H9 (cell line): ENCODE measurements around the gene KRTAP1-1. TPM values are rescaled to one million over a fixed set of nuclear protein-coding genes. Genes with fewer than 3 reads are reported as not detected.

Source experiments
- DNase-seq: peaks from one replicate; pipeline ENCODE4 v3.0.0-alpha.2; 2017
- H2AFZ ChIP-seq: one replicate; pipeline ENCODE4 v1.6.1; 2013; ENCODE audit warnings: mild to moderate bottlenecking, low read length, control low read depth, moderate library complexity
- H2AK5ac ChIP-seq: 2 replicates; pipeline ENCODE4 v1.6.1; 2013; ENCODE audit warnings: low read length, control low read depth, mixed read lengths; ENCODE audit not compliant: insufficient read length
- H2BK120ac ChIP-seq: one replicate; pipeline ENCODE4 v1.6.1; 2013; ENCODE audit warnings: low read depth, mild to moderate bottlenecking, low read length, control low read depth, inconsistent platforms; ENCODE audit not compliant: poor library complexity, severe bottlenecking
- H2BK12ac ChIP-seq: 2 replicates; pipeline ENCODE4 v1.6.1; 2013; ENCODE audit warnings: low read length, control low read depth, mixed read lengths, low read depth; ENCODE audit not compliant: insufficient read length
- H2BK15ac ChIP-seq: 2 replicates; pipeline ENCODE4 v1.6.1; 2013; ENCODE audit warnings: low read depth, low read length, control low read depth
- H2BK20ac ChIP-seq: one replicate; pipeline ENCODE4 v1.6.1; 2013; ENCODE audit warnings: low read depth, mild to moderate bottlenecking, low read length, control low read depth, inconsistent platforms; ENCODE audit not compliant: poor library complexity, severe bottlenecking
- H2BK5ac ChIP-seq: 2 replicates; pipeline ENCODE4 v1.6.1; 2013; ENCODE audit warnings: low read length, control low read depth, mixed read lengths; ENCODE audit not compliant: insufficient read length
- H3K14ac ChIP-seq: 2 replicates; pipeline ENCODE4 v1.6.1; 2013; ENCODE audit warnings: low read length, control low read depth; ENCODE audit not compliant: insufficient read depth
- H3K18ac ChIP-seq: 2 replicates; pipeline ENCODE4 v1.6.1; 2013; ENCODE audit warnings: low read depth, mild to moderate bottlenecking, mixed read lengths, low read length, control low read depth; ENCODE audit not compliant: insufficient read length
- H3K23ac ChIP-seq: 2 replicates; pipeline ENCODE4 v1.6.1; 2013; ENCODE audit warnings: low read length, control low read depth, mixed read lengths, low read depth; ENCODE audit not compliant: insufficient read length
- H3K23me2 ChIP-seq: 2 replicates; pipeline ENCODE4 v1.6.1; 2013; ENCODE audit warnings: low read depth, mild to moderate bottlenecking, mixed read lengths, low read length, control low read depth; ENCODE audit not compliant: insufficient read length, poor library complexity, severe bottlenecking
- H3K27ac ChIP-seq: 2 replicates; pipeline ENCODE4 v1.5.1; 2013; ENCODE audit warnings: low read length, control low read depth, mixed read lengths, low read depth; ENCODE audit not compliant: insufficient read length
- H3K27me3 ChIP-seq: 2 replicates; pipeline ENCODE4 v1.6.1; 2013; ENCODE audit warnings: low read length, control low read depth, inconsistent platforms; ENCODE audit not compliant: insufficient read depth
- H3K4ac ChIP-seq: 2 replicates; pipeline ENCODE4 v1.6.1; 2013; ENCODE audit warnings: low read depth, mild to moderate bottlenecking, control low read depth, inconsistent platforms, low read length, moderate library complexity
- H3K4me1 ChIP-seq: 2 replicates; pipeline ENCODE4 v1.6.1; 2013; ENCODE audit warnings: low read length, control low read depth, inconsistent platforms; ENCODE audit not compliant: insufficient read depth
- H3K4me2 ChIP-seq: 2 replicates; pipeline ENCODE4 v1.6.1; 2013; ENCODE audit warnings: low read length, control low read depth, mixed read lengths; ENCODE audit not compliant: insufficient read length, insufficient read depth
- H3K56ac ChIP-seq: 2 replicates; pipeline ENCODE4 v1.6.1; 2013; ENCODE audit warnings: low read depth, mild to moderate bottlenecking, mixed read lengths, low read length, control low read depth; ENCODE audit not compliant: insufficient read length
- H3K79me1 ChIP-seq: 2 replicates; pipeline ENCODE4 v1.6.1; 2013; ENCODE audit warnings: low read depth, mild to moderate bottlenecking, moderate library complexity, low read length, control low read depth, inconsistent platforms; ENCODE audit not compliant: insufficient read depth, poor library complexity, severe bottlenecking
- H3K79me2 ChIP-seq: 2 replicates; pipeline ENCODE4 v1.6.1; 2013; ENCODE audit warnings: low read length, control low read depth, inconsistent platforms; ENCODE audit not compliant: insufficient read depth
- H3K9ac ChIP-seq: 2 replicates; pipeline ENCODE4 v1.6.1; 2013; ENCODE audit warnings: low read length, control low read depth, mixed read lengths; ENCODE audit not compliant: insufficient read length; ENCODE audit errors: extremely low read depth
- H3K9me3 ChIP-seq: one replicate; pipeline ENCODE4 v1.6.1; 2013; ENCODE audit warnings: low read depth, low read length, inconsistent platforms; ENCODE audit not compliant: control insufficient read depth
- H3T11ph ChIP-seq: one replicate; pipeline ENCODE4 v1.6.1; 2013; ENCODE audit warnings: mild to moderate bottlenecking, low read length, control low read depth, inconsistent platforms
- H4K20me1 ChIP-seq: one replicate; pipeline ENCODE4 v1.6.1; 2013; ENCODE audit not compliant: control insufficient read depth, insufficient read length, insufficient read depth
- H4K5ac ChIP-seq: 2 replicates; pipeline ENCODE4 v1.6.1; 2013; ENCODE audit warnings: low read depth, mild to moderate bottlenecking, mixed read lengths, low read length, control low read depth; ENCODE audit not compliant: insufficient read length
- H4K8ac ChIP-seq: replicated peaks from 2 replicates; pipeline ENCODE4 v1.6.1; 2013; ENCODE audit warnings: low read length, control low read depth, mixed read lengths, low read depth; ENCODE audit not compliant: insufficient read length
- H4K91ac ChIP-seq: 2 replicates; pipeline ENCODE4 v1.6.1; 2013; ENCODE audit warnings: low read depth, mild to moderate bottlenecking, moderate library complexity, mixed read lengths, low read length, control low read depth; ENCODE audit not compliant: insufficient read length
- H3K27ac Mint-ChIP-seq, 3 experiments: 2 replicates in 2 of 3; 3 replicates in 1 of 3; pipeline ENCODE4 v1.8.0; 2020 to 2021; ENCODE audit warnings: mixed read lengths in 3 of 3, mild to moderate bottlenecking in 1 of 3, moderate library complexity in 1 of 3
- H3K27me3 Mint-ChIP-seq: 2 replicates; pipeline ENCODE4 v1.8.0; 2021; ENCODE audit warnings: low read depth, mild to moderate bottlenecking, moderate library complexity, mixed read lengths
- H3K36me3 Mint-ChIP-seq, 3 experiments: 2 replicates in 2 of 3; 3 replicates in 1 of 3; pipeline ENCODE4 v1.8.0; 2020 to 2021; ENCODE audit warnings: low read depth in 3 of 3, mixed read lengths in 3 of 3; ENCODE audit not compliant: insufficient read depth in 1 of 3
- H3K4me1 Mint-ChIP-seq, 2 experiments: 2 replicates each; pipeline ENCODE4 v1.8.0; 2020; ENCODE audit warnings: mixed read lengths in 2 of 2
- H3K4me3 Mint-ChIP-seq, 2 experiments: 2 replicates in 1 of 2; 3 replicates in 1 of 2; pipeline ENCODE4 v1.8.0; 2020 to 2021; ENCODE audit warnings: mild to moderate bottlenecking in 2 of 2, mixed read lengths in 2 of 2, moderate library complexity in 1 of 2
- H3K9me3 Mint-ChIP-seq, 2 experiments: 2 replicates in 1 of 2; 3 replicates in 1 of 2; pipeline ENCODE4 v1.8.0; 2020; ENCODE audit warnings: mild to moderate bottlenecking in 2 of 2, mixed read lengths in 2 of 2, moderate library complexity in 1 of 2
- CTCF ChIP-seq: fragments of 200-600 bp; sonication (generic); conservative IDR thresholded peaks from 3 replicates; pipeline ENCODE4 v1.8.0; 2021; ENCODE audit warnings: antibody characterized with exemption, mild to moderate bottlenecking
- WGBS: extraction: QIAGEN DNeasy Blood & Tissue Kit; methylation state at CpG from one replicate; pipeline ENCODE4 v1.1.7; 2013; ENCODE audit warnings: missing lambda C conversion rate, low lambda C conversion rate, mixed read lengths; ENCODE audit not compliant: insufficient read length; ENCODE audit errors: extremely low coverage; 5-methylcytosine and 5-hydroxymethylcytosine counted together
- total RNA-seq: library from RNA; stranded (reverse); gene quantifications from 2 replicates; pipeline ENCODE4 v1.2.1, GENCODE V29; 2021

KRTAP1-1 gene
- total RNA-seq, 1 experiment from 2014 or later = not detected

- no peak for DNase-seq
- Histone ChIP-seq H3K14ac (no peak overlapping the region), H2BK15ac (no peak overlapping the region), H4K8ac (no peak overlapping the region), H3K9ac (no peak overlapping the region), H3K56ac (no peak overlapping the region), H3K23ac (no peak overlapping the region), H2AFZ (no peak overlapping the region), H4K91ac (no peak overlapping the region), H4K20me1 (no peaks in the 10 kb centered on the region), H2BK12ac (no peak overlapping the region), H3K79me1 (no peaks in the 10 kb centered on the region), H2BK20ac (no peak overlapping the region), H3K23me2 (no peaks in the 10 kb centered on the region), H3K4ac (no peak overlapping the region), H3T11ph (no peak overlapping the region), H3K79me2 (no peaks in the 10 kb centered on the region), H2AK5ac (no peak overlapping the region), H2BK5ac (no peak overlapping the region), H3K4me1 (no peaks in the 10 kb centered on the region; the same call in 1 of the 2 replicates), H4K5ac (no peak overlapping the region), H3K27ac (no peak overlapping the region), H3K27me3 (no peaks in the 10 kb centered on the region), H3K4me2 (no peak overlapping the region), H3K9me3 (no peaks in the 10 kb centered on the region), H2BK120ac (no peak overlapping the region), H3K18ac (no peak overlapping the region)
- Mint-ChIP-seq H3K4me1 (peaks cover 16 to 17% of the 10 kb centered on the region in 2 experiments), H3K4me3 (no peak overlapping the region), H3K27me3 (no peaks in the 10 kb centered on the region), H3K9me3 (no peaks in the 10 kb centered on the region), H3K27ac (no peak overlapping the region), H3K36me3 (no peaks in the 10 kb centered on the region)
- WGBS = no CpG with 5 or more reads among the region's 1 CpG
- TF ChIP-seq CTCF = no peak
These were observed 27.6 kb downstream of the KRTAP1-1 start for GRCh38 chr17:41013606-41014005.
